ENCODE data around the gene TICAM2.

DNA sequence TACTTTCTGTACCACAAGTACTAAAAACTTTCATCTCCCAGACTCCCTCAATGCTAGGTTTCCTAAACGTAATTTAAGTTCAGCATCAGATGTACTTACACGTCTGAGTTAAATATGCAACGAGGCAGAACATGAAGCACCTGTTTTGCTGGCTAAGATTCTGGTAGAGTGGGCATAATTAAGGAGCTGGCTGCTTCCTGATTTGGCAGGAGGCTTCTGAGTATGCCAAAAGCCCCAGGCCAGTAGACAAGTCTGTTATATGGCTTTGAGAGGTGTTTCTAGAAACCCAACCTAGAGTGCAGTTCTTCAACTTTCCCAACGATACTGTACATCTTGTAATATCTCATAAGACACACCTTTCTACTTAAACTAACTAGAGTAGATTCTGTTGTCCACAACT is 13.6 kb downstream of the TICAM2 start:
- TF ChIP-seq, protein P1, sequence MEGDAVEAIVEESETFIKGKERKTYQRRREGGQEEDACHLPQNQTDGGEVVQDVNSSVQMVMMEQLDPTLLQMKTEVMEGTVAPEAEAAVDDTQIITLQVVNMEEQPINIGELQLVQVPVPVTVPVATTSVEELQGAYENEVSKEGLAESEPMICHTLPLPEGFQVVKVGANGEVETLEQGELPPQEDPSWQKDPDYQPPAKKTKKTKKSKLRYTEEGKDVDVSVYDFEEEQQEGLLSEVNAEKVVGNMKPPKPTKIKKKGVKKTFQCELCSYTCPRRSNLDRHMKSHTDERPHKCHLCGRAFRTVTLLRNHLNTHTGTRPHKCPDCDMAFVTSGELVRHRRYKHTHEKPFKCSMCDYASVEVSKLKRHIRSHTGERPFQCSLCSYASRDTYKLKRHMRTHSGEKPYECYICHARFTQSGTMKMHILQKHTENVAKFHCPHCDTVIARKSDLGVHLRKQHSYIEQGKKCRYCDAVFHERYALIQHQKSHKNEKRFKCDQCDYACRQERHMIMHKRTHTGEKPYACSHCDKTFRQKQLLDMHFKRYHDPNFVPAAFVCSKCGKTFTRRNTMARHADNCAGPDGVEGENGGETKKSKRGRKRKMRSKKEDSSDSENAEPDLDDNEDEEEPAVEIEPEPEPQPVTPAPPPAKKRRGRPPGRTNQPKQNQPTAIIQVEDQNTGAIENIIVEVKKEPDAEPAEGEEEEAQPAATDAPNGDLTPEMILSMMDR (IDR thresholded peaks at IDR 0.05 in 2 of 3, conservative IDR thresholded peaks at IDR 0.05 in 1 of 3; ENCODE audit: control insufficient read depth in 2 of 3, extremely low read depth in 1 of 3, insufficient read depth in 1 of 3, low read depth in 3 of 3, low read length in 3 of 3) = no peak
- TF ChIP-seq, protein P2, sequence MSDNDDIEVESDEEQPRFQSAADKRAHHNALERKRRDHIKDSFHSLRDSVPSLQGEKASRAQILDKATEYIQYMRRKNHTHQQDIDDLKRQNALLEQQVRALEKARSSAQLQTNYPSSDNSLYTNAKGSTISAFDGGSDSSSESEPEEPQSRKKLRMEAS (IDR thresholded peaks at IDR 0.05; ENCODE audit: low read depth, low read length) = no peak
- TF ChIP-seq MXI1 (IDR thresholded peaks at IDR 0.05; ENCODE audit: low read depth, low read length) (no peak), SUPT20H (IDR thresholded peaks at IDR 0.05; ENCODE audit: borderline replicate concordance, control insufficient read depth, low read depth, low read length) (no peak), CBX3 (IDR thresholded peaks at IDR 0.05; ENCODE audit: borderline replicate concordance, low read depth) (no peak), YY1 (IDR thresholded peaks at IDR 0.05; ENCODE audit: low read depth, low read length) (no peak)
- TF ChIP-seq, protein P3, sequence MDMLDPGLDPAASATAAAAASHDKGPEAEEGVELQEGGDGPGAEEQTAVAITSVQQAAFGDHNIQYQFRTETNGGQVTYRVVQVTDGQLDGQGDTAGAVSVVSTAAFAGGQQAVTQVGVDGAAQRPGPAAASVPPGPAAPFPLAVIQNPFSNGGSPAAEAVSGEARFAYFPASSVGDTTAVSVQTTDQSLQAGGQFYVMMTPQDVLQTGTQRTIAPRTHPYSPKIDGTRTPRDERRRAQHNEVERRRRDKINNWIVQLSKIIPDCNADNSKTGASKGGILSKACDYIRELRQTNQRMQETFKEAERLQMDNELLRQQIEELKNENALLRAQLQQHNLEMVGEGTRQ (IDR thresholded peaks at IDR 0.05; ENCODE audit: borderline replicate concordance, low read depth, low read length) = no peak
- TF ChIP-seq, protein P4, sequence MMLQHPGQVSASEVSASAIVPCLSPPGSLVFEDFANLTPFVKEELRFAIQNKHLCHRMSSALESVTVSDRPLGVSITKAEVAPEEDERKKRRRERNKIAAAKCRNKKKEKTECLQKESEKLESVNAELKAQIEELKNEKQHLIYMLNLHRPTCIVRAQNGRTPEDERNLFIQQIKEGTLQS (IDR thresholded peaks at IDR 0.05; ENCODE audit: borderline replicate concordance, extremely low read depth, low read depth, low read length) = no peak

Data from GM12878 (cell line).